Subcutaneous adipose tissue (tissue), 4 donors: ENCODE results near the gene MANSC4. TPM values are rescaled to one million over a fixed set of nuclear protein-coding genes. Genes with fewer than 3 reads are reported as not detected.

Experiments
- CTCF ChIP-seq: fragments of 450-650 bp; IDR thresholded peaks from one replicate; pipeline ENCODE4 v1.5.1; 2016; ENCODE audit warnings: low read depth, mild to moderate bottlenecking, control low read depth, antibody characterized with exemption, moderate library complexity
- total RNA-seq, 4 donors: library from RNA; depleted of rRNA; stranded (reverse); fragments of >200 nt; gene quantifications; one replicate each; pipeline ENCODE4 v1.1.0, GENCODE V29; 2016

MANSC4 gene
- total RNA-seq, 4 donors from 2014 or later: 0.85 TPM; not detected in 3

- TF ChIP-seq CTCF: no peak
These were observed 41.4 kb upstream of the MANSC4 start for GRCh38 chr12:27821259-27821973.

- TF ChIP-seq CTCF: no peak
These were observed 40.5 kb upstream of the MANSC4 start for GRCh38 chr12:27820564-27820963.

GRCh38 chr12:27818401-27818918, 38.4 kb upstream of the MANSC4 start:
- TF ChIP-seq CTCF: no peak

GRCh38 chr12:27817766-27818165, 37.7 kb upstream of the MANSC4 start:
- no peak for TF ChIP-seq CTCF

- no peak for TF ChIP-seq CTCF
These were observed 35.0 kb upstream of the MANSC4 start for GRCh38 chr12:27814851-27815591.

- TF ChIP-seq CTCF: no peak
These were observed 34.4 kb upstream of the MANSC4 start for GRCh38 chr12:27814411-27814810.

GRCh38 chr12:27812502-27812901, 32.5 kb upstream of the MANSC4 start:
- TF ChIP-seq CTCF: no peak
